ENCODE measurements around the gene ASXL3. TPM values are rescaled to one million over a fixed set of nuclear protein-coding genes. Genes with fewer than 3 reads are reported as not detected.

Gene ASXL3
- total RNA-seq, 1 experiment from 2014 or later, result not detected

GRCh38 chr18:33666915-33667314 is 88.9 kb downstream of the ASXL3 start:
- no peaks in the 10 kb centered on the region for H3F3A ChIP-seq (ENCODE audit: insufficient read depth, low read depth)

GRCh38 chr18:33669589-33669988 is 91.6 kb downstream of the ASXL3 start:
- ChIA-PET POLR2A (ENCODE audit: unreplicated experiment) (no interaction called here), CTCF (no interaction called here)
- Histone ChIP-seq H3K4me3 (no peak overlapping the region), H3K79me2 (ENCODE audit: low read depth) (no peaks in the 10 kb centered on the region), H4K20me1 (ENCODE audit: insufficient read depth) (no peaks in the 10 kb centered on the region), H3K36me3 (ENCODE audit: low read depth) (no peaks in the 10 kb centered on the region), H3K4me2 (no peak overlapping the region), H3K9me2 (ENCODE audit: insufficient read depth) (no peaks in the 10 kb centered on the region), H2AFZ (no peak overlapping the region), H3K27me3 (ENCODE audit: insufficient read depth, low read depth) (no peaks in the 10 kb centered on the region), H3F3A (ENCODE audit: insufficient read depth, low read depth) (no peaks in the 10 kb centered on the region), H3K4me1 (replicated peaks; ENCODE audit: insufficient read depth) (no peaks in the 10 kb centered on the region), H3K27ac (no peak overlapping the region), H3K9me3 (ENCODE audit: insufficient read depth, low read depth) (no peaks in the 10 kb centered on the region)
- no peak for DNase-seq
- intact Hi-C loops (cut with micrococcal nuclease; ENCODE audit: unreplicated experiment), result no loop called here
- BruUV-seq (replicated peaks), result no TSS peak
- TF ChIP-seq EZH2 (IDR thresholded peaks at IDR 0.05; ENCODE audit: low read depth) (no peak), CTCF (conservative IDR thresholded peaks at IDR 0.05) (no peak)

More at GRCh38 chr18:33666915-33667314, 88.9 kb downstream of the ASXL3 start:
- POLR2A ChIA-PET (ENCODE audit: unreplicated experiment), result no interaction called here
- H3K36me3 ChIP-seq (ENCODE audit: low read depth), result no peaks in the 10 kb centered on the region
- no peak overlapping the region for H3K27ac ChIP-seq
- no peak overlapping the region for H3K4me2 ChIP-seq
- no peaks in the 10 kb centered on the region for H3K9me3 ChIP-seq (ENCODE audit: insufficient read depth, low read depth)
- no peaks in the 10 kb centered on the region for H4K20me1 ChIP-seq (ENCODE audit: insufficient read depth)
- TF ChIP-seq EZH2 (IDR thresholded peaks at IDR 0.05; ENCODE audit: low read depth) (no peak), CTCF (conservative IDR thresholded peaks at IDR 0.05) (no peak)
- H3K9me2 ChIP-seq (ENCODE audit: insufficient read depth), result no peaks in the 10 kb centered on the region
- no peaks in the 10 kb centered on the region for H3K4me1 ChIP-seq (replicated peaks; ENCODE audit: insufficient read depth)
- H3K27me3 ChIP-seq (ENCODE audit: insufficient read depth, low read depth), result no peaks in the 10 kb centered on the region
- BruUV-seq (replicated peaks), result no TSS peak
- no peak overlapping the region for H3K4me3 ChIP-seq
- H2AFZ ChIP-seq, result no peak overlapping the region
- intact Hi-C loops (cut with micrococcal nuclease; ENCODE audit: unreplicated experiment), result no loop called here
- no peak for DNase-seq
- CTCF ChIA-PET, result no interaction called here
- no peaks in the 10 kb centered on the region for H3K79me2 ChIP-seq (ENCODE audit: low read depth)

- DNase-seq, result no peak
- CTCF ChIA-PET, result no interaction called here
- H3F3A ChIP-seq (ENCODE audit: insufficient read depth, low read depth), result no peaks in the 10 kb centered on the region
- H3K36me3 ChIP-seq (ENCODE audit: low read depth), result no peaks in the 10 kb centered on the region
- H3K9me2 ChIP-seq (ENCODE audit: insufficient read depth), result no peaks in the 10 kb centered on the region
- H3K4me3 ChIP-seq, result no peak overlapping the region
- POLR2A ChIA-PET (ENCODE audit: unreplicated experiment), result no interaction called here
- H3K27ac ChIP-seq, result no peak overlapping the region
- H3K79me2 ChIP-seq (ENCODE audit: low read depth), result no peaks in the 10 kb centered on the region
- intact Hi-C loops (cut with micrococcal nuclease; ENCODE audit: unreplicated experiment), result no loop called here
- no TSS peak for BruUV-seq (replicated peaks)
- H3K9me3 ChIP-seq (ENCODE audit: insufficient read depth, low read depth), result no peaks in the 10 kb centered on the region
- H3K4me1 ChIP-seq (replicated peaks; ENCODE audit: insufficient read depth), result no peaks in the 10 kb centered on the region
- no peak overlapping the region for H2AFZ ChIP-seq
- H3K4me2 ChIP-seq, result no peak overlapping the region
- H4K20me1 ChIP-seq (ENCODE audit: insufficient read depth), result no peaks in the 10 kb centered on the region
- no peaks in the 10 kb centered on the region for H3K27me3 ChIP-seq (ENCODE audit: insufficient read depth, low read depth)
- TF ChIP-seq CTCF (conservative IDR thresholded peaks at IDR 0.05) (no peak), EZH2 (IDR thresholded peaks at IDR 0.05; ENCODE audit: low read depth) (no peak)
These were observed 92.0 kb downstream of the ASXL3 start for GRCh38 chr18:33670029-33670428.
